Ishikawa (cell line): ENCODE measurements around the gene SERPINB11.

Experiments used
- CEBPB ChIP-seq: IDR thresholded peaks from 2 replicates; pipeline ENCODE4 v1.6.1; 2012
- CREB1 ChIP-seq: IDR thresholded peaks from 2 replicates; pipeline ENCODE4 v1.6.1; 2012; ENCODE audit warnings: low read depth
- EGR1 ChIP-seq: IDR thresholded peaks from 2 replicates; pipeline ENCODE4 v1.6.1; 2012
- EP300 ChIP-seq: IDR thresholded peaks from 2 replicates; pipeline ENCODE4 v1.6.1; 2012; ENCODE audit warnings: borderline replicate concordance
- FOXM1 ChIP-seq: IDR thresholded peaks from 2 replicates; pipeline ENCODE4 v1.6.1; 2012; ENCODE audit warnings: low read depth, borderline replicate concordance
- MAX ChIP-seq: IDR thresholded peaks from 2 replicates; pipeline ENCODE4 v1.6.1; 2012
- RAD21 ChIP-seq: IDR thresholded peaks from 2 replicates; pipeline ENCODE4 v1.6.1; 2012; ENCODE audit warnings: low read depth
- REST ChIP-seq: IDR thresholded peaks from 2 replicates; pipeline ENCODE4 v1.6.1; 2012; ENCODE audit warnings: low read depth, mild to moderate bottlenecking
- TAF1 ChIP-seq: IDR thresholded peaks from 2 replicates; pipeline ENCODE4 v1.6.1; 2012; ENCODE audit warnings: low read depth, mild to moderate bottlenecking
- TCF12 ChIP-seq: IDR thresholded peaks from 2 replicates; pipeline ENCODE4 v1.6.1; 2012; ENCODE audit warnings: low read depth
- TEAD4 ChIP-seq: IDR thresholded peaks from 2 replicates; pipeline ENCODE4 v1.6.1; 2012
- YY1 ChIP-seq: IDR thresholded peaks from 2 replicates; pipeline ENCODE4 v1.6.1; 2012; ENCODE audit warnings: low read depth
- ZBTB7A ChIP-seq: IDR thresholded peaks from 2 replicates; pipeline ENCODE4 v1.6.1; 2012; ENCODE audit warnings: low read depth

- TF ChIP-seq RAD21 (no peak), REST (no peak), TAF1 (no peak), CEBPB (no peak), YY1 (no peak), MAX (no peak), EP300 (no peak), CREB1 (no peak), ZBTB7A (no peak), FOXM1 (no peak), EGR1 (no peak), TCF12 (no peak), TEAD4 (no peak)
Observed at GRCh38 chr18:63684718-63685117, 18.0 kb upstream of the SERPINB11 start.
